Ovary (tissue), 9 donors: ENCODE measurements around the gene SEMA4D. TPM values are rescaled to one million over a fixed set of nuclear protein-coding genes. Genes with fewer than 3 reads are reported as not detected.
"Not testable (repeated sequence)": the region's sequence is repeated elsewhere in the genome, so short reads cannot be mapped to it uniquely, and the experiment has no call there.

ENCODE experiments used
- DNase-seq, 5 donors: peaks; one replicate each; pipeline ENCODE4 v3.0.0-alpha.2; 2019 to 2020
- H3K27ac ChIP-seq, 2 donors: fragments of 200-600 bp; one replicate each; pipeline versions ENCODE4 v1.5.1 to v1.8.0; 2019 to 2022
- H3K27me3 ChIP-seq: fragments of 200-600 bp; one replicate; pipeline ENCODE4 v1.8.0; 2022
- H3K36me3 ChIP-seq: fragments of 200-600 bp; sonication (generic); one replicate; pipeline ENCODE4 v1.5.1; 2019
- H3K4me1 ChIP-seq: one replicate; pipeline ENCODE4 v1.8.1; 2013; ENCODE audit warnings: mild to moderate bottlenecking, moderate library complexity; ENCODE audit not compliant: insufficient read depth
- H3K4me3 ChIP-seq: fragments of 200-600 bp; sonication (generic); one replicate; pipeline ENCODE4 v1.5.1; 2017
- H3K9me3 ChIP-seq, 2 donors: fragments of 200-600 bp in 1 of 2; sonication (generic) in 1 of 2; one replicate each; pipeline versions ENCODE4 v1.5.1 to v1.8.1; 2013 to 2019; ENCODE audit warnings: mild to moderate bottlenecking in 1 of 2, moderate library complexity in 1 of 2
- CTCF ChIP-seq, 3 donors: fragments of 450-650 bp in 2 of 3; fragments of 200-600 bp in 1 of 3; IDR thresholded peaks; one replicate each; pipeline versions ENCODE4 v1.5.1 to v1.8.0; 2016 to 2022; ENCODE audit warnings: antibody characterized with exemption in 3 of 3, mild to moderate bottlenecking in 1 of 3
- EP300 ChIP-seq: sonication (generic); formaldehyde crosslinking; IDR thresholded peaks from one replicate; pipeline ENCODE4 v1.6.1; 2017; ENCODE audit warnings: antibody characterized with exemption
- POLR2A ChIP-seq: fragments of 450-650 bp; IDR thresholded peaks from one replicate; pipeline ENCODE4 v1.6.1; 2017; ENCODE audit warnings: antibody characterized with exemption, mild to moderate bottlenecking, moderate library complexity
- WGBS, 3 donors: extraction: QIAGEN DNeasy Blood & Tissue Kit in 1 of 3; methylation state at CpG; one replicate each; pipeline versions ENCODE4 v1.1.5 to v1.1.7; 2013 to 2017; 5-methylcytosine and 5-hydroxymethylcytosine counted together
- intact Hi-C, 4 donors: fragments of 100-400 bp; cut with DNase I; formaldehyde crosslinking; loops; one replicate each; pipeline versions ENCODE4 v1.11.0 to v1.15.1; 2022 to 2023
- polyA plus RNA-seq, 2 donors: library from polyadenylated mRNA; stranded (reverse); fragments of 200-250 nt in 1 of 2; fragments of 350-450 nt in 1 of 2; fragmentation: Illumina TruSeq in 1 of 2; extraction: RNeasy Lipid Tissue Mini Kit (QIAGEN cat#74804) in 1 of 2; gene quantifications; one replicate each; pipeline ENCODE4 v1.2.3, GENCODE V29; 2013 to 2014
- total RNA-seq, 7 donors: library from RNA; depleted of rRNA in 2 of 7; stranded (reverse); fragments of >200 nt in 2 of 7; fragmentation: NEBNext Ultra II Directional in 3 of 7; extraction: Animal tissue kit (Norgen Biotek cat#: 25700) in 3 of 7; gene quantifications; one replicate each; pipeline versions ENCODE4 v1.1.0 to v1.2.4, GENCODE V29; 2016 to 2023
- donor health status: DM: no; HTN: no; CAD: no; lungs with moderate emphysema.
- donor health status: DM: no; HTN: no; CAD: no.
- donor health status: Bipolar disorder and iron deficiency.
- donor health status: DM: yes; HTN: yes; CAD: no.
- donor health status: DM: no; HTN: no; CAD: no.
- donor health status: DM: yes; HTN: yes; CAD: no.

SEMA4D gene
- total and polyA plus RNA-seq, 9 donors = 6.0 to 27.2 (median 16.7) TPM

GRCh38 chr9:89376286-89376685 lies 121.6 kb downstream of the SEMA4D start:
- intact Hi-C loops = loop anchor here in 1 of 4 donors (10.0 kb wide), 1 partner anchor 51 kb away; no protein-coding TSS in a partner anchor
- TF ChIP-seq CTCF (IDR thresholded peaks at IDR 0.05) = no peak
- no peak for TF ChIP-seq EP300
- TF ChIP-seq POLR2A = no peak
- H3K9me3 ChIP-seq = no peaks in the 10 kb centered on the region
- 89 to 93% (median 91%) methylated on average over 4 of the region's 4 CpGs for WGBS, 3 donors
- no peaks in the 10 kb centered on the region for H3K27me3 ChIP-seq
- no peak for DNase-seq
- H3K27ac ChIP-seq = no peak overlapping the region
- H3K4me1 ChIP-seq = no peaks in the 10 kb centered on the region
- no peak overlapping the region for H3K4me3 ChIP-seq
- H3K36me3 ChIP-seq = no peaks in the 10 kb centered on the region

- H3K27ac ChIP-seq = no peak overlapping the region
- no peak for DNase-seq
- no peak overlapping the region for H3K4me3 ChIP-seq
- H3K36me3 ChIP-seq = no peaks in the 10 kb centered on the region
- H3K9me3 ChIP-seq = no peaks in the 10 kb centered on the region
- H3K27me3 ChIP-seq = no peaks in the 10 kb centered on the region
- intact Hi-C loops = loop anchor here in 1 of 4 donors (10.0 kb wide), 1 partner anchor 50 kb away; no protein-coding TSS in a partner anchor
- 47 to 54% (median 51%) methylated on average over 8 of the region's 8 CpGs for WGBS, 3 donors
- no peaks in the 10 kb centered on the region for H3K4me1 ChIP-seq
- no peak for TF ChIP-seq POLR2A
These were observed 122.6 kb downstream of the SEMA4D start for GRCh38 chr9:89375191-89375760.

- intact Hi-C loops = loop anchor here in 1 of 4 donors (10.0 kb wide), 1 partner anchor 49 kb away; no protein-coding TSS in a partner anchor
- no peak overlapping the region for H3K27ac ChIP-seq
- no peak overlapping the region for H3K4me3 ChIP-seq
- H3K36me3 ChIP-seq = no peaks in the 10 kb centered on the region
- TF ChIP-seq EP300 (no peak), POLR2A (no peak), CTCF (IDR thresholded peaks at IDR 0.05) (no peak)
- no peaks in the 10 kb centered on the region for H3K27me3 ChIP-seq
- H3K4me1 ChIP-seq = no peaks in the 10 kb centered on the region
- DNase-seq = no peak
- 78 to 88% (median 83%) methylated on average over 4 of the region's 4 CpGs for WGBS, 3 donors
- no peaks in the 10 kb centered on the region for H3K9me3 ChIP-seq
These were observed 123.7 kb downstream of the SEMA4D start for GRCh38 chr9:89374176-89374575.

- no peak overlapping the region for H3K27ac ChIP-seq
- no peak for DNase-seq
- no peaks in the 10 kb centered on the region for H3K4me1 ChIP-seq
- no peaks in the 10 kb centered on the region for H3K27me3 ChIP-seq
- H3K36me3 ChIP-seq = no peaks in the 10 kb centered on the region
- no peak for TF ChIP-seq POLR2A
- no peak for TF ChIP-seq CTCF (IDR thresholded peaks at IDR 0.05)
- TF ChIP-seq EP300 = no peak
- no peaks in the 10 kb centered on the region for H3K9me3 ChIP-seq
- intact Hi-C loops = loop anchor here in 1 of 4 donors (10.0 kb wide), 1 partner anchor 48 kb away; no protein-coding TSS in a partner anchor
- no peak overlapping the region for H3K4me3 ChIP-seq
- 91 to 97% (median 95%) methylated on average over 8 of the region's 8 CpGs for WGBS, 3 donors
These were observed 124.9 kb downstream of the SEMA4D start for GRCh38 chr9:89372979-89373378.

- no peaks in the 10 kb centered on the region for H3K27me3 ChIP-seq
- H3K27ac ChIP-seq = no peak overlapping the region
- intact Hi-C loops = loop anchor here in 1 of 4 donors (10.0 kb wide), 1 partner anchor 48 kb away; no protein-coding TSS in a partner anchor
- no peak for DNase-seq
- H3K9me3 ChIP-seq = no peaks in the 10 kb centered on the region
- TF ChIP-seq EP300 (no peak), CTCF (IDR thresholded peaks at IDR 0.05) (no peak), POLR2A (no peak)
- no peaks in the 10 kb centered on the region for H3K36me3 ChIP-seq
- H3K4me3 ChIP-seq = no peak overlapping the region
- H3K4me1 ChIP-seq = no peaks in the 10 kb centered on the region
- 75 to 84% (median 80%) methylated on average over 14 of the region's 14 CpGs for WGBS, 3 donors
These were observed 125.6 kb downstream of the SEMA4D start for GRCh38 chr9:89372230-89372816.

- H3K27me3 ChIP-seq, H3K4me3 ChIP-seq, H3K4me1 ChIP-seq, H3K9me3 ChIP-seq, H3K27ac ChIP-seq, H3K36me3 ChIP-seq, DNase-seq: not testable (repeated sequence)
- intact Hi-C loops = loop anchor here in 1 of 4 donors (10.0 kb wide), 1 partner anchor 47 kb away; no protein-coding TSS in a partner anchor
- 85 to 96% (median 87%) methylated on average over 3 to 5 of the region's 5 CpGs for WGBS, 3 donors
These were observed 126.1 kb downstream of the SEMA4D start for GRCh38 chr9:89371791-89372190.
